Measurements from ENCODE around the gene MINDY4.
"Not testable (repeated sequence)": the region's sequence is repeated elsewhere in the genome, so short reads cannot be mapped to it uniquely, and the experiment has no call there.

DNA sequence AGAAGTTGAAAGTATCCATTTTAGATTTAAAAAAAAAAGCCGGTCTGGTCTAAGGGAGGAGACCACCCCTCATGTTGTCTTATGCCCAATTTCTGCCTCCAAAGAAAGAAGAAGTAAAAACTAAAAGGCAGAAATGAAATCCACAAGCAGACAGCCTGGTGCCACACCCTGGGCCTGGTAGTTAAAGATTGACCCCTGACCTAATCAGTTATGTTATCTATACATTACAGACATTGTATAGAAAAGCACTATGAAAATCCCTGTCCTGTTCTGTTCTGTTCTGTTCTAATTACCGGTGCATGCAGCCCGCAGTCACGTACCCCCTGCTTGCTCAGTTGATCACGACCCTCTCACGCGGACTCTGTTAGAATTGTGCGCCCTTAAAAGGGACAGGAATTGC is 36.3 kb downstream of the MINDY4 start:
- not testable (repeated sequence) for TF ChIP-seq POLR2AphosphoS5 (IDR thresholded peaks at IDR 0.05; ENCODE audit: low read depth, low read length); POLR2A (IDR thresholded peaks at IDR 0.05; ENCODE audit: control extremely low read depth in 1 of 2, low read depth in 2 of 2, low read length in 2 of 2); KDM1A (IDR thresholded peaks at IDR 0.05; ENCODE audit: borderline replicate concordance, low read length); TAF1 (IDR thresholded peaks at IDR 0.05; ENCODE audit: low read depth, low read length); EP300 (IDR thresholded peaks at IDR 0.05; ENCODE audit: borderline replicate concordance in 1 of 2, low read depth in 2 of 2, low read length in 2 of 2); TCF12 (IDR thresholded peaks at IDR 0.05; ENCODE audit: low read depth, low read length)
- TF ChIP-seq, protein P1, sequence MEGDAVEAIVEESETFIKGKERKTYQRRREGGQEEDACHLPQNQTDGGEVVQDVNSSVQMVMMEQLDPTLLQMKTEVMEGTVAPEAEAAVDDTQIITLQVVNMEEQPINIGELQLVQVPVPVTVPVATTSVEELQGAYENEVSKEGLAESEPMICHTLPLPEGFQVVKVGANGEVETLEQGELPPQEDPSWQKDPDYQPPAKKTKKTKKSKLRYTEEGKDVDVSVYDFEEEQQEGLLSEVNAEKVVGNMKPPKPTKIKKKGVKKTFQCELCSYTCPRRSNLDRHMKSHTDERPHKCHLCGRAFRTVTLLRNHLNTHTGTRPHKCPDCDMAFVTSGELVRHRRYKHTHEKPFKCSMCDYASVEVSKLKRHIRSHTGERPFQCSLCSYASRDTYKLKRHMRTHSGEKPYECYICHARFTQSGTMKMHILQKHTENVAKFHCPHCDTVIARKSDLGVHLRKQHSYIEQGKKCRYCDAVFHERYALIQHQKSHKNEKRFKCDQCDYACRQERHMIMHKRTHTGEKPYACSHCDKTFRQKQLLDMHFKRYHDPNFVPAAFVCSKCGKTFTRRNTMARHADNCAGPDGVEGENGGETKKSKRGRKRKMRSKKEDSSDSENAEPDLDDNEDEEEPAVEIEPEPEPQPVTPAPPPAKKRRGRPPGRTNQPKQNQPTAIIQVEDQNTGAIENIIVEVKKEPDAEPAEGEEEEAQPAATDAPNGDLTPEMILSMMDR (IDR thresholded peaks at IDR 0.05; ENCODE audit: control extremely low read depth in 1 of 3, insufficient read depth in 1 of 3, low read depth in 1 of 3, low read length in 3 of 3) = not testable (repeated sequence)

Data from H1 (cell line).